Measurements from ENCODE around the gene COX11.

The COX11 gene

GRCh38 chr17:54919425-54919824, 49.0 kb downstream of the COX11 start:
- H3K27me3 ChIP-seq (ENCODE audit: insufficient read depth, low read length, poor library complexity, severe bottlenecking) = no peaks in the 10 kb centered on the region
- H3K4me2 ChIP-seq (ENCODE audit: low read depth, low read length, poor library complexity, severe bottlenecking) = no peak overlapping the region
- no peak for TF ChIP-seq EZH2phosphoT487 (IDR thresholded peaks at IDR 0.05; ENCODE audit: borderline replicate concordance)
- TF ChIP-seq CTCF (conservative IDR thresholded peaks at IDR 0.05; ENCODE audit: low read length) = no peak
- no peaks in the 10 kb centered on the region for H3K36me3 ChIP-seq (ENCODE audit: insufficient read depth, low read length)
- H3K9ac ChIP-seq (ENCODE audit: low read depth, low read length, poor library complexity, severe bottlenecking) = no peak overlapping the region
- H4K20me1 ChIP-seq (ENCODE audit: insufficient read depth, low read length, poor library complexity, severe bottlenecking) = no peaks in the 10 kb centered on the region
- H3K4me3 ChIP-seq (ENCODE audit: low read length, poor library complexity, severe bottlenecking) = no peak overlapping the region
- H3K4me1 ChIP-seq (ENCODE audit: insufficient read depth, low read length, poor library complexity, severe bottlenecking) = no peaks in the 10 kb centered on the region
- H3K9me3 ChIP-seq (ENCODE audit: insufficient read depth, low read depth, low read length) = no peaks in the 10 kb centered on the region
- H3K9me2 ChIP-seq (replicated peaks; ENCODE audit: low read depth, low read length) = no peaks in the 10 kb centered on the region
- H3K79me2 ChIP-seq (ENCODE audit: insufficient read depth, low read length) = no peaks in the 10 kb centered on the region
- no peak overlapping the region for H2AFZ ChIP-seq (ENCODE audit: low read length)
- H3F3A ChIP-seq (ENCODE audit: low read depth) = no peaks in the 10 kb centered on the region

- H4K20me1 ChIP-seq (ENCODE audit: insufficient read depth, low read length, poor library complexity, severe bottlenecking) = no peaks in the 10 kb centered on the region
- H3K4me2 ChIP-seq (ENCODE audit: low read depth, low read length, poor library complexity, severe bottlenecking) = no peak overlapping the region
- no peaks in the 10 kb centered on the region for H3K4me1 ChIP-seq (ENCODE audit: insufficient read depth, low read length, poor library complexity, severe bottlenecking)
- H3K27me3 ChIP-seq (ENCODE audit: insufficient read depth, low read length, poor library complexity, severe bottlenecking) = no peaks in the 10 kb centered on the region
- no peak overlapping the region for H3K4me3 ChIP-seq (ENCODE audit: low read length, poor library complexity, severe bottlenecking)
- H3F3A ChIP-seq (ENCODE audit: low read depth) = no peaks in the 10 kb centered on the region
- H3K9me3 ChIP-seq (ENCODE audit: insufficient read depth, low read depth, low read length) = no peaks in the 10 kb centered on the region
- H3K36me3 ChIP-seq (ENCODE audit: insufficient read depth, low read length) = no peaks in the 10 kb centered on the region
- no peak overlapping the region for H3K9ac ChIP-seq (ENCODE audit: low read depth, low read length, poor library complexity, severe bottlenecking)
- no peak overlapping the region for H2AFZ ChIP-seq (ENCODE audit: low read length)
- TF ChIP-seq EZH2phosphoT487 (IDR thresholded peaks at IDR 0.05; ENCODE audit: borderline replicate concordance) (no peak), CTCF (conservative IDR thresholded peaks at IDR 0.05; ENCODE audit: low read length) (no peak)
- H3K79me2 ChIP-seq (ENCODE audit: insufficient read depth, low read length) = no peaks in the 10 kb centered on the region
- H3K9me2 ChIP-seq (replicated peaks; ENCODE audit: low read depth, low read length) = no peaks in the 10 kb centered on the region
Measured at GRCh38 chr17:54916721-54917120, 51.7 kb downstream of the COX11 start.
